MG63 (cell line): ENCODE results near the gene ATXN7L3. TPM values are rescaled to one million over a fixed set of nuclear protein-coding genes. Genes with fewer than 3 reads are reported as not detected.
"Not testable (repeated sequence)": the region's sequence is repeated elsewhere in the genome, so short reads cannot be mapped to it uniquely, and the experiment has no call there.

ENCODE experiments used
- DNase-seq: peaks from one replicate; pipeline ENCODE4 v3.0.0-alpha.2; 2020
- H3K27me3 ChIP-seq: fragments of 250-450 bp; sonication (Bioruptor Pico); 2 replicates; pipeline ENCODE4 v1.5.1; 2020; ENCODE audit warnings: mild to moderate bottlenecking, moderate library complexity
- H3K36me3 ChIP-seq: fragments of 250-450 bp; sonication (Bioruptor Pico); 2 replicates; pipeline ENCODE4 v1.5.1; 2020; ENCODE audit warnings: mild to moderate bottlenecking, moderate library complexity
- H3K4me3 ChIP-seq: fragments of 250-450 bp; sonication (Bioruptor Pico); 2 replicates; pipeline ENCODE4 v1.5.1; 2020; ENCODE audit warnings: mild to moderate bottlenecking, moderate library complexity
- H3K9me3 ChIP-seq: fragments of 250-450 bp; sonication (Bioruptor Pico); 2 replicates; pipeline ENCODE4 v1.5.1; 2020; ENCODE audit warnings: mild to moderate bottlenecking, moderate library complexity
- total RNA-seq: library from RNA; depleted of rRNA; stranded (reverse); fragments of >200 nt; shearing (Covaris generic); gene quantifications from 2 replicates; pipeline ENCODE4 v1.2.3, GENCODE V29; 2014; ENCODE audit warnings: low replicate concordance; rRNA removed

The ATXN7L3 gene
- total RNA-seq, result 37.0 and 53.2 TPM in 2 replicates

- no peaks in the 10 kb centered on the region for H3K27me3 ChIP-seq
- peak; percentile 100 for DNase-seq
- H3K4me3 ChIP-seq, result peak within 1 kb of the TSS; percentile 70
- peaks cover 30% of the 10 kb centered on the region for H3K36me3 ChIP-seq
- H3K9me3 ChIP-seq, result no peaks in the 10 kb centered on the region
Observed at GRCh38 chr17:44199553-44200477, at the start of gene ATXN7L3. ATXN7L3 (minus strand) TSS chr17:44199884; CDS start chr17:44198070, 1,814 bp downstream.

GRCh38 chr17:44247876-44248736, 48.4 kb upstream of the ATXN7L3 start:
- no peaks in the 10 kb centered on the region for H3K36me3 ChIP-seq
- DNase-seq, result no peak
- no peaks in the 10 kb centered on the region for H3K9me3 ChIP-seq
- H3K4me3 ChIP-seq, result no peak overlapping the region
- no peaks in the 10 kb centered on the region for H3K27me3 ChIP-seq

- Histone ChIP-seq H3K36me3 (no peaks in the 10 kb centered on the region), H3K4me3 (no peak overlapping the region), H3K27me3 (no peaks in the 10 kb centered on the region), H3K9me3 (no peaks in the 10 kb centered on the region)
- no peak for DNase-seq
Observed at GRCh38 chr17:44247440-44247841, 47.8 kb upstream of the ATXN7L3 start.

- Histone ChIP-seq H3K4me3 (no peak overlapping the region), H3K27me3 (no peaks in the 10 kb centered on the region), H3K9me3 (no peaks in the 10 kb centered on the region), H3K36me3 (no peaks in the 10 kb centered on the region)
- DNase-seq, result no peak
Observed at GRCh38 chr17:44241106-44241624, 41.5 kb upstream of the ATXN7L3 start.

GRCh38 chr17:44237886-44238285, 38.2 kb upstream of the ATXN7L3 start:
- not testable (repeated sequence) for H3K4me3 ChIP-seq, H3K27me3 ChIP-seq, DNase-seq, H3K9me3 ChIP-seq, H3K36me3 ChIP-seq

- H3K9me3 ChIP-seq, result no peaks in the 10 kb centered on the region
- no peaks in the 10 kb centered on the region for H3K27me3 ChIP-seq
- no peak for DNase-seq
- H3K4me3 ChIP-seq, result no peak overlapping the region
- no peaks in the 10 kb centered on the region for H3K36me3 ChIP-seq
Observed at GRCh38 chr17:44236444-44236991, 36.8 kb upstream of the ATXN7L3 start.

GRCh38 chr17:44235583-44235936, 35.9 kb upstream of the ATXN7L3 start:
- H3K36me3 ChIP-seq, result no peaks in the 10 kb centered on the region
- H3K9me3 ChIP-seq, result no peaks in the 10 kb centered on the region
- H3K27me3 ChIP-seq, result no peaks in the 10 kb centered on the region
- no peak overlapping the region for H3K4me3 ChIP-seq
- DNase-seq, result peak; percentile 81

- Histone ChIP-seq H3K9me3 (no peaks in the 10 kb centered on the region), H3K4me3 (no peak overlapping the region), H3K27me3 (no peaks in the 10 kb centered on the region), H3K36me3 (no peaks in the 10 kb centered on the region)
- peak; percentile 45 for DNase-seq
Observed at GRCh38 chr17:44233582-44233981, 33.9 kb upstream of the ATXN7L3 start.

GRCh38 chr17:44232061-44232460, 32.4 kb upstream of the ATXN7L3 start:
- no peak for DNase-seq
- Histone ChIP-seq H3K36me3 (no peaks in the 10 kb centered on the region), H3K9me3 (no peaks in the 10 kb centered on the region), H3K27me3 (no peaks in the 10 kb centered on the region), H3K4me3 (no peak overlapping the region)

GRCh38 chr17:44230140-44230539, 30.5 kb upstream of the ATXN7L3 start:
- no peak overlapping the region for H3K4me3 ChIP-seq
- no peaks in the 10 kb centered on the region for H3K9me3 ChIP-seq
- DNase-seq, result no peak
- no peaks in the 10 kb centered on the region for H3K36me3 ChIP-seq
- H3K27me3 ChIP-seq, result no peaks in the 10 kb centered on the region

- no peaks in the 10 kb centered on the region for H3K36me3 ChIP-seq
- no peak for DNase-seq
- H3K4me3 ChIP-seq, result no peak overlapping the region
- no peaks in the 10 kb centered on the region for H3K27me3 ChIP-seq
- H3K9me3 ChIP-seq, result no peaks in the 10 kb centered on the region
Observed at GRCh38 chr17:44229090-44229489, 29.4 kb upstream of the ATXN7L3 start.

- H3K36me3 ChIP-seq, result no peaks in the 10 kb centered on the region
- H3K4me3 ChIP-seq, result no peak overlapping the region
- H3K9me3 ChIP-seq, result no peaks in the 10 kb centered on the region
- peak; percentile 98 for DNase-seq
- H3K27me3 ChIP-seq, result no peaks in the 10 kb centered on the region
Observed at GRCh38 chr17:44223541-44224071, 23.9 kb upstream of the ATXN7L3 start.

- H3K27me3 ChIP-seq, result no peaks in the 10 kb centered on the region
- no peaks in the 10 kb centered on the region for H3K9me3 ChIP-seq
- peaks cover 10% of the 10 kb centered on the region for H3K36me3 ChIP-seq
- peak overlapping the region; percentile 90; the same call in 1 of the 2 replicates for H3K4me3 ChIP-seq
- peak; percentile 69 for DNase-seq
Observed at GRCh38 chr17:44222112-44222869, 22.6 kb upstream of the ATXN7L3 start.

GRCh38 chr17:44221862-44222111, 22.1 kb upstream of the ATXN7L3 start:
- Histone ChIP-seq H3K4me3 (peak overlapping the region; percentile 90), H3K27me3 (no peaks in the 10 kb centered on the region), H3K36me3 (peaks cover 15% of the 10 kb centered on the region), H3K9me3 (no peaks in the 10 kb centered on the region)
- DNase-seq, result no peak

- peaks cover 20% of the 10 kb centered on the region for H3K36me3 ChIP-seq
- no peaks in the 10 kb centered on the region for H3K9me3 ChIP-seq
- H3K4me3 ChIP-seq, result peak overlapping the region; percentile 90
- DNase-seq, result peak; percentile 82
- no peaks in the 10 kb centered on the region for H3K27me3 ChIP-seq
Observed at GRCh38 chr17:44221084-44221861, 21.6 kb upstream of the ATXN7L3 start.
